Thymus (tissue), 11 donors: Measurements from ENCODE around the gene ADAMTS2. TPM values are rescaled to one million over a fixed set of nuclear protein-coding genes. Genes with fewer than 3 reads are reported as not detected.

Experiments used
- DNase-seq, 9 donors: peaks; one replicate each; pipeline ENCODE4 v3.0.0-alpha.2; 2013; ENCODE audit warnings: low spot score in 9 of 9, low read depth in 6 of 9, missing footprints in 1 of 9
- H3K27ac ChIP-seq, 2 donors: one replicate each; pipeline ENCODE4 v1.5.1; 2013; ENCODE audit warnings: control low read depth in 1 of 2, low read depth in 1 of 2, low read length in 1 of 2, mild to moderate bottlenecking in 1 of 2, moderate library complexity in 1 of 2
- H3K27me3 ChIP-seq, 2 donors: one replicate each; pipeline ENCODE4 v1.5.1; 2013; ENCODE audit warnings: low read length in 1 of 2; ENCODE audit not compliant: control insufficient read depth in 2 of 2, insufficient read depth in 1 of 2
- H3K36me3 ChIP-seq, 2 donors: one replicate each; pipeline ENCODE4 v1.5.1; 2013; ENCODE audit warnings: low read length in 1 of 2, mild to moderate bottlenecking in 1 of 2, moderate library complexity in 1 of 2; ENCODE audit not compliant: control insufficient read depth in 2 of 2, insufficient read depth in 2 of 2
- H3K4me1 ChIP-seq, 2 donors: one replicate each; pipeline ENCODE4 v1.5.1; 2013; ENCODE audit warnings: low read length in 2 of 2; ENCODE audit not compliant: control insufficient read depth in 2 of 2, insufficient read depth in 2 of 2
- H3K4me3 ChIP-seq, 2 donors: one replicate each; pipeline ENCODE4 v1.5.1; 2013; ENCODE audit warnings: low read length in 2 of 2, control low read depth in 1 of 2, mild to moderate bottlenecking in 1 of 2
- H3K9me3 ChIP-seq, 2 donors: one replicate each; pipeline ENCODE4 v1.5.1; 2013; ENCODE audit warnings: low read length in 1 of 2, mild to moderate bottlenecking in 1 of 2; ENCODE audit not compliant: control insufficient read depth in 2 of 2, insufficient read depth in 1 of 2
- WGBS: extraction: QIAGEN DNeasy Blood & Tissue Kit; methylation state at CpG from one replicate; pipeline ENCODE4 v1.1.7; 2013; 5-methylcytosine and 5-hydroxymethylcytosine counted together
- polyA plus RNA-seq: library from polyadenylated mRNA; stranded (reverse); fragments of 200-250 nt; gene quantifications from one replicate; pipeline ENCODE4 v1.2.3, GENCODE V29; 2013
- total RNA-seq: library from RNA; stranded (reverse); fragments of 120-200 nt; gene quantifications from one replicate; pipeline ENCODE4 v1.2.4, GENCODE V29; 2013
- donor health status: healthy.

The ADAMTS2 gene
- total and polyA plus RNA-seq, 2 donors, result 1.3 to 1.4 TPM

- Histone ChIP-seq H3K27me3 (no peaks in the 10 kb centered on the region), H3K4me1 (no peaks in the 10 kb centered on the region), H3K27ac (no peak overlapping the region), H3K9me3 (peaks cover 5 to 79% of the 10 kb centered on the region in 2 donors), H3K4me3 (no peak overlapping the region), H3K36me3 (no peaks in the 10 kb centered on the region)
- WGBS, result 96% methylated on average over 9 of the region's 9 CpGs
- no peak for DNase-seq
Observed at GRCh38 chr5:179115845-179116524, 229.3 kb downstream of the ADAMTS2 start.

- Histone ChIP-seq H3K27me3 (no peaks in the 10 kb centered on the region), H3K4me3 (no peak overlapping the region), H3K27ac (no peak overlapping the region), H3K36me3 (no peaks in the 10 kb centered on the region), H3K4me1 (no peaks in the 10 kb centered on the region), H3K9me3 (peaks cover 5 to 76% of the 10 kb centered on the region in 2 donors)
- DNase-seq, result no peak
- 89% methylated on average over 5 of the region's 5 CpGs for WGBS
Observed at GRCh38 chr5:179115307-179115706, 230.0 kb downstream of the ADAMTS2 start.

GRCh38 chr5:179114756-179115155 is 230.5 kb downstream of the ADAMTS2 start:
- H3K36me3 ChIP-seq, result no peaks in the 10 kb centered on the region
- no peak overlapping the region for H3K27ac ChIP-seq
- WGBS, result 94% methylated on average over 7 of the region's 7 CpGs
- DNase-seq, result no peak
- H3K9me3 ChIP-seq, result peaks cover 5 to 71% of the 10 kb centered on the region in 2 donors
- H3K27me3 ChIP-seq, result no peaks in the 10 kb centered on the region
- H3K4me1 ChIP-seq, result no peaks in the 10 kb centered on the region
- no peak overlapping the region for H3K4me3 ChIP-seq

GRCh38 chr5:179113945-179114641 is 231.2 kb downstream of the ADAMTS2 start:
- peaks cover 5 to 65% of the 10 kb centered on the region in 2 donors for H3K9me3 ChIP-seq
- no peaks in the 10 kb centered on the region for H3K36me3 ChIP-seq
- H3K4me1 ChIP-seq, result no peaks in the 10 kb centered on the region

GRCh38 chr5:179113143-179113530 is 232.1 kb downstream of the ADAMTS2 start:
- no peak overlapping the region for H3K4me3 ChIP-seq
- no peak overlapping the region for H3K27ac ChIP-seq
- H3K4me1 ChIP-seq, result no peaks in the 10 kb centered on the region
- H3K9me3 ChIP-seq, result peaks cover 5 to 61% of the 10 kb centered on the region in 2 donors
- no peaks in the 10 kb centered on the region for H3K27me3 ChIP-seq
- DNase-seq, result no peak
- no peaks in the 10 kb centered on the region for H3K36me3 ChIP-seq
- WGBS, result 97% methylated on average over 13 of the region's 13 CpGs

More at GRCh38 chr5:179113945-179114641, 231.2 kb downstream of the ADAMTS2 start:
- no peak for DNase-seq
- Histone ChIP-seq H3K4me3 (no peak overlapping the region), H3K27me3 (no peaks in the 10 kb centered on the region), H3K27ac (no peak overlapping the region)
- 92% methylated on average over 12 of the region's 12 CpGs for WGBS

GRCh38 chr5:179112469-179113142 is 232.7 kb downstream of the ADAMTS2 start:
- Histone ChIP-seq H3K27ac (no peak overlapping the region), H3K36me3 (no peaks in the 10 kb centered on the region), H3K4me3 (no peak overlapping the region), H3K27me3 (no peaks in the 10 kb centered on the region), H3K4me1 (no peaks in the 10 kb centered on the region), H3K9me3 (peaks cover 5 to 57% of the 10 kb centered on the region in 2 donors)
- DNase-seq, result no peak
- WGBS, result 94% methylated on average over 12 of the region's 12 CpGs

- Histone ChIP-seq H3K27ac (no peak overlapping the region), H3K4me1 (no peaks in the 10 kb centered on the region), H3K4me3 (no peak overlapping the region), H3K9me3 (peaks cover 5 to 49% of the 10 kb centered on the region in 2 donors), H3K27me3 (no peaks in the 10 kb centered on the region), H3K36me3 (no peaks in the 10 kb centered on the region)
- no peak for DNase-seq
- 90% methylated on average over 21 of the region's 21 CpGs for WGBS
Observed at GRCh38 chr5:179111267-179112207, 233.7 kb downstream of the ADAMTS2 start.

GRCh38 chr5:179110528-179110927 is 234.7 kb downstream of the ADAMTS2 start:
- Histone ChIP-seq H3K27me3 (no peaks in the 10 kb centered on the region), H3K9me3 (peaks cover 4 to 39% of the 10 kb centered on the region in 2 donors), H3K4me3 (no peak overlapping the region), H3K4me1 (no peaks in the 10 kb centered on the region), H3K36me3 (no peaks in the 10 kb centered on the region), H3K27ac (no peak overlapping the region)
- 93% methylated on average over 9 of the region's 9 CpGs for WGBS
- DNase-seq, result no peak
